Activated naive CD8-positive, alpha-beta T cell treated with anti-CD3 and anti-CD28 coated beads, Interleukin-2, amount 50 U/mL, for 16 hours (primary cell): Measurements from ENCODE around the gene ZBTB33.

ENCODE experiments used
- DNase-seq: peaks from one replicate; pipeline ENCODE4 v3.0.0-alpha.2; 2020; ENCODE audit warnings: low read depth, low spot score

Gene ZBTB33

GRCh38 chrX:120304256-120304655 is 53.6 kb downstream of the ZBTB33 start:
- DNase-seq: no peak

GRCh38 chrX:120305531-120306141 is 55.0 kb downstream of the ZBTB33 start:
- DNase-seq: no peak

GRCh38 chrX:120306630-120307029 is 56.0 kb downstream of the ZBTB33 start:
- DNase-seq: no peak
